Kidney (tissue), 14 donors: ENCODE measurements around the gene C2CD4D. TPM values are rescaled to one million over a fixed set of nuclear protein-coding genes. Genes with fewer than 3 reads are reported as not detected.

Experiments
- DNase-seq, 5 donors: peaks; one replicate each; pipeline ENCODE4 v3.0.0-alpha.2; 2013 to 2020
- FAIRE-seq: peaks from 2 replicates; lab custom pipeline; 2012; peaks lifted over from hg19 to GRCh38; lab: Jason Lieb, UNC
- H3K27ac ChIP-seq, 2 donors: one replicate each; pipeline ENCODE4 v1.7.0; 2013; ENCODE audit warnings: low read depth in 2 of 2, low read length in 2 of 2, inconsistent platforms in 1 of 2
- H3K27me3 ChIP-seq: one replicate; pipeline ENCODE4 v1.7.1; 2013; ENCODE audit warnings: low read length, inconsistent platforms; ENCODE audit not compliant: control insufficient read depth, insufficient read depth
- H3K36me3 ChIP-seq, 3 donors: one replicate each; pipeline versions ENCODE4 v1.7.0 to v1.7.1; 2013; ENCODE audit warnings: low read length in 3 of 3, control low read depth in 1 of 3, inconsistent platforms in 1 of 3; ENCODE audit not compliant: insufficient read depth in 3 of 3, control insufficient read depth in 2 of 3
- H3K4me1 ChIP-seq, 3 donors: one replicate each; pipeline versions ENCODE4 v1.7.0 to v1.7.1; 2013; ENCODE audit warnings: low read length in 3 of 3, inconsistent platforms in 1 of 3, low read depth in 1 of 3; ENCODE audit not compliant: control insufficient read depth in 2 of 3, insufficient read depth in 2 of 3
- H3K4me3 ChIP-seq, 3 donors: one replicate each; pipeline versions ENCODE4 v1.7.0 to v1.8.1; 2013; ENCODE audit warnings: low read length in 3 of 3, control low read depth in 1 of 3, inconsistent platforms in 1 of 3
- H3K9ac ChIP-seq, 3 donors: one replicate each; pipeline versions ENCODE4 v1.7.0 to v1.7.1; 2013; ENCODE audit warnings: low read length in 3 of 3, control low read depth in 1 of 3, inconsistent platforms in 1 of 3
- H3K9me3 ChIP-seq, 3 donors: one replicate each; pipeline versions ENCODE4 v1.7.0 to v1.7.1; 2013; ENCODE audit warnings: low read length in 3 of 3, control low read depth in 1 of 3, inconsistent platforms in 1 of 3; ENCODE audit not compliant: control insufficient read depth in 2 of 3, insufficient read depth in 1 of 3
- CTCF ChIP-seq: IDR thresholded peaks from 3 replicates; pipeline ENCODE4 v1.5.1; 2012; ENCODE audit warnings: mild to moderate bottlenecking, moderate library complexity, borderline replicate concordance; ENCODE audit not compliant: insufficient read depth; ENCODE audit errors: extremely low read depth
- intact Hi-C: fragments of 100-400 bp; cut with DNase I; formaldehyde crosslinking; loops from one replicate; pipeline ENCODE4 v1.11.1; 2022
- polyA plus RNA-seq: library from polyadenylated mRNA; stranded (reverse); fragments of 350-450 nt; fragmentation: Illumina TruSeq; extraction: RNeasy Lipid Tissue Mini Kit (QIAGEN cat#74804); gene quantifications from one replicate; pipeline ENCODE4 v1.2.3, GENCODE V29; 2014; ENCODE audit warnings: low read depth, low replicate concordance; ENCODE audit not compliant: insufficient read depth
- total RNA-seq: library from RNA; stranded (reverse); fragmentation: NEBNext Ultra II Directional; extraction: Animal tissue kit (Norgen Biotek cat#: 25700); gene quantifications from one replicate; pipeline ENCODE4 v1.2.1, GENCODE V29; 2021
- donor health status: control.
- donor health status: control.
- donor health status: control.
- donor health status: control.
- donor health status: control.
- donor health status: DM: yes; HTN: yes; CAD: no.
- donor health status: Normal renal cell carcinoma (clear cell type).

The C2CD4D gene
- total and polyA plus RNA-seq, 2 donors from 2014 or later: 0.43 to 0.57 TPM

GRCh38 chr1:151803164-151803563 lies 36.5 kb downstream of the C2CD4D start:
- no peak for TF ChIP-seq CTCF
- peaks cover 0 to 16% (median 4%) of the 10 kb centered on the region in 3 donors for H3K36me3 ChIP-seq
- no peaks in the 10 kb centered on the region for H3K4me1 ChIP-seq
- H3K27me3 ChIP-seq: no peaks in the 10 kb centered on the region
- FAIRE-seq (no peak), DNase-seq (no peak)
- no peak overlapping the region for H3K9ac ChIP-seq
- H3K27ac ChIP-seq: no peak overlapping the region
- no peak overlapping the region for H3K4me3 ChIP-seq
- intact Hi-C loops: no loop called here
- no peaks in the 10 kb centered on the region for H3K9me3 ChIP-seq

DNA sequence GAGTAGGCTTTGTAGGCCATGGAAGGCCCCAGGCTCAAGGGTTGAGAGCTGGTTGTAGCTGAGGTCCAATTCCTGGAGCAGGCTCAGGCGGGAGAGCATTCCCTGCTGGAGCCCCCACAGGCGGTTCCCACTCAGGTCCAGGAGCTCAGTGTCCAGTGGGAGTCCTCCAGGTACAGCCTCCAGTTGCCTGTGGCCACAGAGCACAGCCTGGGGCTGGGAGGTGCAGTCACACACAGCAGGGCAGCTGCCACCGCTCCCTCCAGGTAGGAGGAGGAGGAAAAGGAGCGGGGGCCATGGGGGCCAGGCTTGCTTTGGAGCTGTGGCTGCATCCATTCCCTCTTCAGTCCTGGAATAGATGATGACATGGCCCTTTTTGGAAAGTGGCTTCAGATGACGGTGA lies 37.2 kb downstream of the C2CD4D start:
- Histone ChIP-seq H3K9me3 (no peaks in the 10 kb centered on the region), H3K9ac (no peak overlapping the region), H3K4me3 (no peak overlapping the region), H3K27me3 (no peaks in the 10 kb centered on the region), H3K27ac (no peak overlapping the region), H3K36me3 (peaks cover 0 to 8% (median 0%) of the 10 kb centered on the region in 3 donors), H3K4me1 (no peaks in the 10 kb centered on the region)
- no peak for FAIRE-seq
- no peak for DNase-seq
- intact Hi-C loops: no loop called here
- no peak for TF ChIP-seq CTCF

GRCh38 chr1:151801846-151802245 lies 37.8 kb downstream of the C2CD4D start:
- no peak for DNase-seq

More at GRCh38 chr1:151801846-151802245, 37.8 kb downstream of the C2CD4D start:
- peaks cover 0 to 3% (median 0%) of the 10 kb centered on the region in 3 donors for H3K36me3 ChIP-seq
- TF ChIP-seq CTCF: no peak
- no peaks in the 10 kb centered on the region for H3K4me1 ChIP-seq
- H3K4me3 ChIP-seq: no peak overlapping the region
- H3K9me3 ChIP-seq: no peaks in the 10 kb centered on the region
- no peaks in the 10 kb centered on the region for H3K27me3 ChIP-seq
- intact Hi-C loops: no loop called here
- FAIRE-seq: no peak
- H3K9ac ChIP-seq: no peak overlapping the region
- H3K27ac ChIP-seq: no peak overlapping the region
